Testis (tissue), 3 donors: ENCODE measurements around the gene GPR62. TPM values are rescaled to one million over a fixed set of nuclear protein-coding genes. Genes with fewer than 3 reads are reported as not detected.

Source experiments
- DNase-seq: peaks from one replicate; pipeline ENCODE4 v3.0.0-alpha.2; 2019
- H3K27ac ChIP-seq, 2 donors: fragments of 200-600 bp; sonication (generic); one replicate each; pipeline ENCODE4 v1.5.1; 2019
- H3K27me3 ChIP-seq: fragments of 200-600 bp; sonication (generic); one replicate; pipeline ENCODE4 v1.5.1; 2019
- H3K36me3 ChIP-seq: fragments of 200-600 bp; sonication (generic); one replicate; pipeline ENCODE4 v1.5.1; 2017; ENCODE audit warnings: low read depth; ENCODE audit errors: missing control alignments
- H3K4me1 ChIP-seq: fragments of 200-600 bp; sonication (generic); one replicate; pipeline ENCODE4 v1.5.1; 2019
- H3K4me3 ChIP-seq, 2 donors: fragments of 200-600 bp; sonication (generic); one replicate each; pipeline ENCODE4 v1.5.1; 2017 to 2019
- H3K9me3 ChIP-seq: fragments of 200-600 bp; sonication (generic); one replicate; pipeline ENCODE4 v1.5.1; 2017
- CTCF ChIP-seq, 3 experiments: fragments of 450-650 bp in 2 of 3; fragments of 200-600 bp in 1 of 3; sonication (generic) in 1 of 3; IDR thresholded peaks; one replicate each; pipeline ENCODE4 v1.5.1; 2016 to 2019; ENCODE audit warnings: antibody characterized with exemption in 3 of 3, mild to moderate bottlenecking in 2 of 3, moderate library complexity in 1 of 3
- POLR2A ChIP-seq: fragments of 450-650 bp; IDR thresholded peaks from one replicate; pipeline ENCODE4 v1.6.1; 2017; ENCODE audit warnings: antibody characterized with exemption, mild to moderate bottlenecking, moderate library complexity
- WGBS, 2 donors: methylation state at CpG; one replicate each; pipeline ENCODE4 v1.1.5; 2018; 5-methylcytosine and 5-hydroxymethylcytosine counted together
- intact Hi-C: fragments of 100-400 bp; cut with DNase I; formaldehyde crosslinking; loops from one replicate; pipeline ENCODE4 v1.15.1; 2023; ENCODE audit warnings: low total_unique reads
- polyA plus RNA-seq: library from polyadenylated mRNA; stranded (reverse); fragments of 350-450 nt; fragmentation: Illumina TruSeq; extraction: RNeasy Lipid Tissue Mini Kit (QIAGEN cat#74804); gene quantifications from one replicate; pipeline ENCODE4 v1.2.3, GENCODE V29; 2014; ENCODE audit warnings: low read depth, low replicate concordance; ENCODE audit not compliant: insufficient read depth
- total RNA-seq, 2 donors: library from RNA; depleted of rRNA; stranded (reverse); fragments of >200 nt; gene quantifications; one replicate each; pipeline ENCODE4 v1.2.3, GENCODE V29; 2016

GPR62 gene
- total and polyA plus RNA-seq, 3 donors from 2014 or later, result 0.18 to 0.50 (median 0.39) TPM

GRCh38 chr3:51970606-51971300, 15.6 kb downstream of the GPR62 start:
- DNase-seq, result no peak
- intact Hi-C loops, result no loop called here
- Histone ChIP-seq H3K9me3 (no peaks in the 10 kb centered on the region), H3K4me1 (peaks cover 19% of the 10 kb centered on the region), H3K27ac (no peak overlapping the region), H3K36me3 (no peaks in the 10 kb centered on the region), H3K4me3 (no peak overlapping the region), H3K27me3 (no peaks in the 10 kb centered on the region)
- 84 to 100% methylated on average over 3 to 6 of the region's 6 CpGs for WGBS, 2 donors
- TF ChIP-seq CTCF (IDR thresholded peaks at IDR 0.05) (no peak), POLR2A (no peak)

- TF ChIP-seq CTCF (IDR thresholded peaks at IDR 0.05) (no peak), POLR2A (no peak)
- intact Hi-C loops, result no loop called here
- no peak overlapping the region for H3K27ac ChIP-seq
- WGBS, 2 donors, result 89 to 92% methylated on average over 8 to 11 of the region's 11 CpGs
- DNase-seq, result no peak
- H3K9me3 ChIP-seq, result no peaks in the 10 kb centered on the region
- peaks cover 19% of the 10 kb centered on the region for H3K4me1 ChIP-seq
- no peaks in the 10 kb centered on the region for H3K27me3 ChIP-seq
- no peak overlapping the region for H3K4me3 ChIP-seq
- H3K36me3 ChIP-seq, result no peaks in the 10 kb centered on the region
Measured at GRCh38 chr3:51971350-51971749, 16.2 kb downstream of the GPR62 start.

- WGBS, 2 donors, result 8 to 10% methylated on average over 23 to 30 of the region's 30 CpGs
- no peaks in the 10 kb centered on the region for H3K27me3 ChIP-seq
Measured at GRCh38 chr3:51974277-51974962, 19.2 kb downstream of the GPR62 start.

GRCh38 chr3:51974963-51975851, 20.0 kb downstream of the GPR62 start, which contains the start of gene ABHD14A:
Gene ABHD14A (plus strand): TSS chr3:51975064. CDS start chr3:51975136, 72 bp downstream.
- intact Hi-C loops, result no loop called here
- Histone ChIP-seq H3K36me3 (no peaks in the 10 kb centered on the region), H3K4me1 (peaks cover 8% of the 10 kb centered on the region), H3K9me3 (no peaks in the 10 kb centered on the region), H3K27ac (peak within 1 kb of the TSS; percentile 85 to 89), H3K27me3 (no peaks in the 10 kb centered on the region), H3K4me3 (peak within 1 kb of the TSS; percentile 76 to 84)
- peak; percentile 78 for DNase-seq
- WGBS, 2 donors, result 0 to 3% methylated on average over 16 to 37 of the region's 63 CpGs
- peak; percentile 14 for TF ChIP-seq POLR2A
- TF ChIP-seq CTCF (IDR thresholded peaks at IDR 0.05), result no peak

More at GRCh38 chr3:51974277-51974962, 19.2 kb downstream of the GPR62 start:
- Histone ChIP-seq H3K4me1 (peaks cover 8% of the 10 kb centered on the region), H3K4me3 (peak overlapping the region; percentile 76 to 84), H3K27ac (peak overlapping the region; percentile 85 to 89), H3K9me3 (no peaks in the 10 kb centered on the region), H3K36me3 (no peaks in the 10 kb centered on the region)
- intact Hi-C loops, result no loop called here
- peak; percentile 35 for DNase-seq
- TF ChIP-seq POLR2A (no peak), CTCF (IDR thresholded peaks at IDR 0.05) (peak in 1 of 3 experiments; percentile 38)
